GM23338 (cell line): ENCODE results near the gene IFIT1B. TPM values are rescaled to one million over a fixed set of nuclear protein-coding genes. Genes with fewer than 3 reads are reported as not detected.
"Not testable (repeated sequence)": the region's sequence is repeated elsewhere in the genome, so short reads cannot be mapped to it uniquely, and the experiment has no call there.

ENCODE experiments used
- ATAC-seq: fragments of 200-7000 bp; cut with Tn5 transposase; 3 replicates; pipeline ENCODE4 v1.9.1; 2020
- DNase-seq: peaks from one replicate; pipeline ENCODE4 v3.0.0-alpha.2; 2015; ENCODE audit warnings: low spot score
- H2AFZ ChIP-seq: fragments of 200-600 bp; sonication (generic); 2 replicates; pipeline ENCODE4 v1.8.0; 2016; ENCODE audit warnings: antibody characterized with exemption, mild to moderate bottlenecking, moderate library complexity
- H3F3A ChIP-seq: fragments of 200-600 bp; sonication (generic); replicated peaks from 2 replicates; pipeline ENCODE4 v1.8.0; 2017; ENCODE audit warnings: antibody characterized with exemption, mixed run types, low read depth
- H3K27ac ChIP-seq: fragments of 200-600 bp; sonication (generic); 2 replicates; pipeline ENCODE4 v1.6.1; 2016; ENCODE audit warnings: low read depth
- H3K27me3 ChIP-seq: fragments of 200-600 bp; sonication (generic); 2 replicates; pipeline ENCODE4 v1.8.0; 2016; ENCODE audit warnings: mild to moderate bottlenecking, mixed run types, moderate library complexity; ENCODE audit not compliant: insufficient read depth
- H3K36me3 ChIP-seq: fragments of 200-600 bp; sonication (generic); 2 replicates; pipeline ENCODE4 v1.8.0; 2016; ENCODE audit warnings: mild to moderate bottlenecking; ENCODE audit not compliant: insufficient read depth
- H3K4me1 ChIP-seq: fragments of 200-600 bp; sonication (generic); 2 replicates; pipeline ENCODE4 v1.8.0; 2016; ENCODE audit warnings: mild to moderate bottlenecking, moderate library complexity; ENCODE audit not compliant: insufficient read depth
- H3K4me2 ChIP-seq: fragments of 200-600 bp; sonication (generic); 2 replicates; pipeline ENCODE4 v1.7.1; 2017; ENCODE audit warnings: mixed run types
- H3K4me3 ChIP-seq: fragments of 200-600 bp; sonication (generic); 2 replicates; pipeline ENCODE4 v1.6.1; 2016; ENCODE audit warnings: mixed run types
- H3K79me2 ChIP-seq: fragments of 200-600 bp; sonication (generic); replicated peaks from 2 replicates; pipeline ENCODE4 v1.8.0; 2017; ENCODE audit warnings: mild to moderate bottlenecking; ENCODE audit not compliant: insufficient read depth
- H3K9me2 ChIP-seq: fragments of 200-600 bp; sonication (generic); 2 replicates; pipeline ENCODE4 v1.8.0; 2017; ENCODE audit not compliant: insufficient read depth
- H4K20me1 ChIP-seq: fragments of 200-600 bp; sonication (generic); replicated peaks from 2 replicates; pipeline ENCODE4 v1.8.0; 2017; ENCODE audit warnings: mild to moderate bottlenecking; ENCODE audit not compliant: insufficient read depth
- H3K27ac Mint-ChIP-seq: 2 replicates; pipeline ENCODE4 v1.8.0; 2020; ENCODE audit warnings: inconsistent platforms, mild to moderate bottlenecking, moderate library complexity, mixed read lengths
- H3K27me3 Mint-ChIP-seq: 3 replicates; pipeline ENCODE4 v1.8.0; 2022; ENCODE audit warnings: low read depth, mild to moderate bottlenecking, moderate library complexity, mixed read lengths, inconsistent platforms; ENCODE audit not compliant: insufficient read depth, poor library complexity
- H3K36me3 Mint-ChIP-seq: 3 replicates; pipeline ENCODE4 v1.8.0; 2021; ENCODE audit warnings: low read depth, mild to moderate bottlenecking, inconsistent platforms, moderate library complexity, mixed read lengths
- H3K4me1 Mint-ChIP-seq: 3 replicates; pipeline ENCODE4 v1.8.0; 2020; ENCODE audit warnings: mild to moderate bottlenecking, inconsistent platforms, mixed read lengths
- H3K4me3 Mint-ChIP-seq: 3 replicates; pipeline ENCODE4 v1.8.0; 2021; ENCODE audit warnings: moderate library complexity, mild to moderate bottlenecking, inconsistent platforms, mixed read lengths
- H3K9me3 Mint-ChIP-seq: 3 replicates; pipeline ENCODE4 v1.8.0; 2020; ENCODE audit warnings: moderate library complexity, mild to moderate bottlenecking, inconsistent platforms, mixed read lengths
- polyA plus RNA-seq: library from polyadenylated mRNA; unstranded; fragments of >200 nt; fragmentation: Nextera tagmentation; extraction: Ambion mirVana; gene quantifications from 2 replicates; pipeline ENCODE4 v1.2.1, GENCODE V29; 2016
- total RNA-seq: library from RNA; depleted of rRNA; stranded (reverse); fragments of >200 nt; shearing (Covaris generic); gene quantifications from 2 replicates; pipeline ENCODE4 v1.2.3, GENCODE V29; 2014

IFIT1B gene
- total and polyA plus RNA-seq, 2 experiments from 2014 or later: 0.10 TPM; not detected in 1

GRCh38 chr10:89407792-89408191, 29.9 kb downstream of the IFIT1B start:
- not testable (repeated sequence) for H4K20me1 ChIP-seq, H3K27ac ChIP-seq, DNase-seq, ATAC-seq, H3K4me3 ChIP-seq, H3K36me3 ChIP-seq, H3K27me3 Mint-ChIP-seq, H3K9me2 ChIP-seq, H3K4me1 Mint-ChIP-seq, H2AFZ ChIP-seq, H3K27me3 ChIP-seq, H3F3A ChIP-seq, H3K4me1 ChIP-seq, H3K4me2 ChIP-seq, H3K4me3 Mint-ChIP-seq, H3K27ac Mint-ChIP-seq, H3K79me2 ChIP-seq
- H3K9me3 Mint-ChIP-seq: peaks cover 15% of the 10 kb centered on the region
- H3K36me3 Mint-ChIP-seq: peaks cover 31% of the 10 kb centered on the region

- H3K36me3 ChIP-seq: not testable (repeated sequence)
Measured at GRCh38 chr10:89409282-89409681, 31.4 kb downstream of the IFIT1B start.

GRCh38 chr10:89410551-89410950, 32.7 kb downstream of the IFIT1B start:
- H3K4me1 ChIP-seq, H3K9me2 ChIP-seq, H3K4me3 Mint-ChIP-seq, H3K79me2 ChIP-seq, H3F3A ChIP-seq, DNase-seq, H4K20me1 ChIP-seq, H2AFZ ChIP-seq, H3K4me2 ChIP-seq, H3K4me1 Mint-ChIP-seq, H3K36me3 ChIP-seq, H3K27ac ChIP-seq, H3K4me3 ChIP-seq, ATAC-seq, H3K27ac Mint-ChIP-seq: not testable (repeated sequence)
- H3K36me3 Mint-ChIP-seq: peaks cover 28% of the 10 kb centered on the region
- peaks cover 21% of the 10 kb centered on the region for H3K27me3 Mint-ChIP-seq
- peaks cover 15% of the 10 kb centered on the region for H3K9me3 Mint-ChIP-seq
- H3K27me3 ChIP-seq: peaks cover 19% of the 10 kb centered on the region

More at GRCh38 chr10:89409282-89409681, 31.4 kb downstream of the IFIT1B start:
- H3K9me2 ChIP-seq, H3F3A ChIP-seq, H3K79me2 ChIP-seq, H4K20me1 ChIP-seq, DNase-seq, H3K4me1 ChIP-seq, H3K4me1 Mint-ChIP-seq, H2AFZ ChIP-seq, H3K27ac Mint-ChIP-seq, H3K4me3 Mint-ChIP-seq, H3K4me2 ChIP-seq, H3K27ac ChIP-seq, ATAC-seq, H3K4me3 ChIP-seq: not testable (repeated sequence)
- peaks cover 13% of the 10 kb centered on the region for H3K27me3 ChIP-seq
- H3K36me3 Mint-ChIP-seq: peaks cover 28% of the 10 kb centered on the region
- H3K9me3 Mint-ChIP-seq: peaks cover 15% of the 10 kb centered on the region
- H3K27me3 Mint-ChIP-seq: peaks cover 15% of the 10 kb centered on the region

GRCh38 chr10:89411135-89411534, 33.3 kb downstream of the IFIT1B start:
- not testable (repeated sequence) for H3K4me1 Mint-ChIP-seq, ATAC-seq, H3K4me1 ChIP-seq, H3K4me3 Mint-ChIP-seq, H2AFZ ChIP-seq, H4K20me1 ChIP-seq, H3K4me2 ChIP-seq, H3K79me2 ChIP-seq, H3K36me3 ChIP-seq, H3K27ac ChIP-seq, H3F3A ChIP-seq, H3K27ac Mint-ChIP-seq, DNase-seq, H3K9me2 ChIP-seq, H3K4me3 ChIP-seq
- peaks cover 15% of the 10 kb centered on the region for H3K9me3 Mint-ChIP-seq
- H3K27me3 Mint-ChIP-seq: peaks cover 25% of the 10 kb centered on the region
- H3K36me3 Mint-ChIP-seq: peaks cover 23% of the 10 kb centered on the region
- H3K27me3 ChIP-seq: peaks cover 25% of the 10 kb centered on the region

GRCh38 chr10:89412276-89412675, 34.4 kb downstream of the IFIT1B start:
- H3K4me2 ChIP-seq, H3K4me3 ChIP-seq, H2AFZ ChIP-seq, H3K4me1 Mint-ChIP-seq, H3K36me3 ChIP-seq, ATAC-seq, H3K4me1 ChIP-seq, H4K20me1 ChIP-seq, DNase-seq, H3K27ac Mint-ChIP-seq, H3K27ac ChIP-seq, H3K9me2 ChIP-seq, H3F3A ChIP-seq, H3K79me2 ChIP-seq, H3K4me3 Mint-ChIP-seq: not testable (repeated sequence)
- peaks cover 33% of the 10 kb centered on the region for H3K27me3 ChIP-seq
- Mint-ChIP-seq H3K36me3 (peaks cover 16% of the 10 kb centered on the region), H3K9me3 (peaks cover 15% of the 10 kb centered on the region), H3K27me3 (peaks cover 27% of the 10 kb centered on the region)
